Psoas muscle (tissue), 8 donors: ENCODE data around the gene GALNT14. TPM values are rescaled to one million over a fixed set of nuclear protein-coding genes. Genes with fewer than 3 reads are reported as not detected.

Experiments
- ATAC-seq, 4 donors: fragments of 200-7000 bp; cut with Tn5 transposase; one replicate each; pipeline ENCODE4 v1.9.1; 2020; ENCODE audit warnings: moderate library complexity in 3 of 4, mild to moderate bottlenecking in 2 of 4
- DNase-seq, 2 donors: peaks; one replicate each; pipeline ENCODE4 v3.0.0-alpha.2; 2020
- H3K27ac ChIP-seq: fragments of 200-600 bp; one replicate; pipeline ENCODE4 v1.8.0; 2022
- H3K27me3 ChIP-seq, 3 donors: fragments of 200-600 bp in 1 of 3; one replicate each; pipeline versions ENCODE4 v1.6.1 to v1.8.0; 2013 to 2022; ENCODE audit warnings: low read length in 2 of 3, mild to moderate bottlenecking in 2 of 3, moderate library complexity in 1 of 3; ENCODE audit not compliant: insufficient read depth in 3 of 3
- H3K36me3 ChIP-seq, 2 donors: fragments of 200-600 bp in 1 of 2; one replicate each; pipeline versions ENCODE4 v1.6.1 to v1.8.0; 2013 to 2022; ENCODE audit warnings: low read depth in 1 of 2, mild to moderate bottlenecking in 1 of 2, moderate library complexity in 1 of 2; ENCODE audit not compliant: insufficient read depth in 1 of 2
- H3K4me1 ChIP-seq: fragments of 200-600 bp; one replicate; pipeline ENCODE4 v1.8.0; 2022
- H3K4me3 ChIP-seq: fragments of 200-600 bp; one replicate; pipeline ENCODE4 v1.8.0; 2022; ENCODE audit warnings: mild to moderate bottlenecking
- H3K9me3 ChIP-seq: fragments of 200-600 bp; one replicate; pipeline ENCODE4 v1.8.0; 2022
- CTCF ChIP-seq: fragments of 200-600 bp; IDR thresholded peaks from one replicate; pipeline ENCODE4 v1.8.0; 2022; ENCODE audit warnings: antibody characterized with exemption
- WGBS, 3 donors: extraction: QIAGEN DNeasy Blood & Tissue Kit; methylation state at CpG; one replicate each; pipeline versions ENCODE4 v1.1.6 to v1.1.7; 2013; 5-methylcytosine and 5-hydroxymethylcytosine counted together
- intact Hi-C, 2 donors: fragments of 100-400 bp; cut with DNase I; formaldehyde crosslinking; loops; one replicate each; pipeline versions ENCODE4 v1.11.0 to v1.14.2; 2022
- polyA plus RNA-seq, 3 donors: library from polyadenylated mRNA; stranded (reverse); fragments of 200-250 nt; gene quantifications; one replicate each; pipeline ENCODE4 v1.2.3, GENCODE V29; 2013
- total RNA-seq, 4 donors: library from RNA; stranded (reverse); fragmentation: NEBNext Ultra II Directional in 2 of 4; extraction: Animal tissue kit (Norgen Biotek cat#: 25700) in 2 of 4; gene quantifications; one replicate each; pipeline versions ENCODE4 v1.2.1 to v1.2.4, GENCODE V29; 2021 to 2023
- donor health status: healthy with polysubstance abuse.
- donor health status: DM: no; HTN: no; CAD: no; lungs with moderate emphysema.
- donor health status: Bipolar disorder and iron deficiency.
- donor health status: healthy.
- donor health status: DM: yes; HTN: yes; CAD: no.
- donor health status: DM: no; HTN: no; CAD: no.
- donor health status: DM: no; HTN: no; CAD: no.
- donor health status: DM: yes; HTN: yes; CAD: no.

GALNT14 gene
- total and polyA plus RNA-seq, 7 donors = 0.13 to 0.54 (median 0.24) TPM; not detected in 1

GRCh38 chr2:30981510-30981909 lies 156.7 kb downstream of the GALNT14 start:
- peaks cover 0 to 4% (median 0%) of the 10 kb centered on the region in 3 donors for H3K27me3 ChIP-seq
- intact Hi-C loops = no loop called here
- TF ChIP-seq CTCF = no peak
- H3K4me3 ChIP-seq = no peak overlapping the region
- H3K27ac ChIP-seq = no peak overlapping the region
- H3K36me3 ChIP-seq = no peaks in the 10 kb centered on the region
- H3K9me3 ChIP-seq = no peaks in the 10 kb centered on the region
- 27 to 38% (median 31%) methylated on average over 8 of the region's 8 CpGs for WGBS, 3 donors
- no peaks in the 10 kb centered on the region for H3K4me1 ChIP-seq
- DNase-seq = no peak
- peak in 2 of 4 donors; percentile 37 to 64 for ATAC-seq

GRCh38 chr2:30981096-30981495 lies 157.1 kb downstream of the GALNT14 start:
- intact Hi-C loops = no loop called here

GRCh38 chr2:30979822-30980245 lies 158.4 kb downstream of the GALNT14 start:
- TF ChIP-seq CTCF = no peak
- Histone ChIP-seq H3K36me3 (no peaks in the 10 kb centered on the region), H3K27me3 (no peaks in the 10 kb centered on the region), H3K9me3 (no peaks in the 10 kb centered on the region), H3K4me3 (no peak overlapping the region), H3K4me1 (no peaks in the 10 kb centered on the region), H3K27ac (no peak overlapping the region)
- intact Hi-C loops = no loop called here
- peak in 3 of 4 donors; percentile 49 to 89 (median 82) for ATAC-seq
- 63 to 78% (median 75%) methylated on average over 6 of the region's 6 CpGs for WGBS, 3 donors
- peak; percentile 26 to 56 for DNase-seq

More at GRCh38 chr2:30981096-30981495, 157.1 kb downstream of the GALNT14 start:
- WGBS, 3 donors = 69 to 79% (median 70%) methylated on average over 3 of the region's 3 CpGs
- Histone ChIP-seq H3K27me3 (peaks cover 0 to under 1% (median 0%) of the 10 kb centered on the region in 3 donors), H3K4me3 (no peak overlapping the region), H3K9me3 (no peaks in the 10 kb centered on the region), H3K27ac (no peak overlapping the region), H3K36me3 (no peaks in the 10 kb centered on the region), H3K4me1 (no peaks in the 10 kb centered on the region)
- ATAC-seq = no peak
- no peak for TF ChIP-seq CTCF
- no peak for DNase-seq

GRCh38 chr2:30978854-30979253 lies 159.4 kb downstream of the GALNT14 start:
- Histone ChIP-seq H3K27me3 (no peaks in the 10 kb centered on the region), H3K4me1 (no peaks in the 10 kb centered on the region), H3K27ac (no peak overlapping the region), H3K36me3 (no peaks in the 10 kb centered on the region), H3K4me3 (no peak overlapping the region), H3K9me3 (no peaks in the 10 kb centered on the region)
- no peak for TF ChIP-seq CTCF
- intact Hi-C loops = no loop called here
- WGBS, 3 donors = 96 to 99% (median 97%) methylated on average over 6 of the region's 6 CpGs
- ATAC-seq = no peak
- no peak for DNase-seq

GRCh38 chr2:30978044-30978443 lies 160.2 kb downstream of the GALNT14 start:
- WGBS, 3 donors = 76 to 82% (median 79%) methylated on average over 5 of the region's 5 CpGs
- DNase-seq = no peak
- H3K27ac ChIP-seq = no peak overlapping the region
- ATAC-seq = no peak
- H3K36me3 ChIP-seq = no peaks in the 10 kb centered on the region
- no peak for TF ChIP-seq CTCF
- no peak overlapping the region for H3K4me3 ChIP-seq
- no peaks in the 10 kb centered on the region for H3K27me3 ChIP-seq
- H3K9me3 ChIP-seq = no peaks in the 10 kb centered on the region
- H3K4me1 ChIP-seq = no peaks in the 10 kb centered on the region
- intact Hi-C loops = no loop called here
